Activated gamma-delta T cell treated with anti-CD3 and anti-CD28 coated beads, Interleukin-2, amount 50 U/mL, for 16 hours (primary cell): ENCODE results near the gene FBXO11.
A peak's percentile ranks its signal among the peaks of the same experiment; 100 is the strongest.
"Not testable (repeated sequence)": the region's sequence is repeated elsewhere in the genome, so short reads cannot be mapped to it uniquely, and the experiment has no call there.

Source experiments
- DNase-seq: peaks from one replicate; pipeline ENCODE4 v3.0.0-alpha.2; 2020; ENCODE audit warnings: low read depth

Gene FBXO11

DNA sequence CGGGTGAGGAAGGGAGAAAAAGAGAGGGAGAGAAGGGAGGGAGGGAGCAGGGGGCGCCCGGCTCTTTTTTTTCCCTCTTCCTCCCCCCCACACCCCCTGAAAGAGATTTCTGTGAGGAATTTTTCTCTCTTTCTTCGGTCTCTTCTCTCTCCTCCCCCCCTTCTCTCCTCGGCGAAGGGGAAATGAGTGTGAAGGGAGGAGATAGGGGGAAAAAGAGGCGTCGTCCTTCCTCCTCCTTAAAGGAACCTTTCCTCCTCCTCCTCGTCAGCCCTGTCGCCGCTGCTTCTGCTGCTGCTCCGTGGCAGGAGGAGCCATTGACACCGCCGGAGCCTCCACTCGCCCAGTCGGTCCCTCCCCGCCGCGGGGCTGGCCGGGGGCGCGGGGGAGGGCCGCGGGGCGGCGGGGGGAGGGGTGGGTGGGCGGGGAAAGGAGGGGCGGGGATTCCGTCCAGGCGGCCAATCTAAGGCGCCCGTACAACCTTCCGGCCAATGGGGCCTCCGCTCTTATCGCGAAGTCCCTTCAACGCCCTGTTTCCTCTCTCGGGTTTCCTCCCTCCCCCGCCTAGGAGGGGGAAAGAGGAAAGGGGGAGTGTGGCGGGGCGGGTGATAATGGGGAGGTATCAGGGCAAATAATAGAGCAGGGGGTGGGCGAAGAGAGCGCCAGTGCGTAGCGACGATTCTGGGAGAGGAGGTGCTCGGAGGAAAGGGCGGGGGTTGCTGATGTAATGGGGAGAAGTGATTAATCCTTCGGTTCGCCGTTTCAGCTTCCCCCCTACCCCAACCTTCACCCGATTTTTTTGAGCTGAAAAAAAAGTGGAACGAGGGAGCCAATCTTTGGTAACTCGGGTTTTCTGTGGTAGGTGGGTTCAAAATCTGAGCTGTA lies at the start of gene FBXO11:
Gene FBXO11, minus strand, starts transcription at position 342 of the 882 bp plus-strand sequence. CDS start 778 bp downstream, outside the sequence.
- DNase-seq = peak; percentile 94

DNA sequence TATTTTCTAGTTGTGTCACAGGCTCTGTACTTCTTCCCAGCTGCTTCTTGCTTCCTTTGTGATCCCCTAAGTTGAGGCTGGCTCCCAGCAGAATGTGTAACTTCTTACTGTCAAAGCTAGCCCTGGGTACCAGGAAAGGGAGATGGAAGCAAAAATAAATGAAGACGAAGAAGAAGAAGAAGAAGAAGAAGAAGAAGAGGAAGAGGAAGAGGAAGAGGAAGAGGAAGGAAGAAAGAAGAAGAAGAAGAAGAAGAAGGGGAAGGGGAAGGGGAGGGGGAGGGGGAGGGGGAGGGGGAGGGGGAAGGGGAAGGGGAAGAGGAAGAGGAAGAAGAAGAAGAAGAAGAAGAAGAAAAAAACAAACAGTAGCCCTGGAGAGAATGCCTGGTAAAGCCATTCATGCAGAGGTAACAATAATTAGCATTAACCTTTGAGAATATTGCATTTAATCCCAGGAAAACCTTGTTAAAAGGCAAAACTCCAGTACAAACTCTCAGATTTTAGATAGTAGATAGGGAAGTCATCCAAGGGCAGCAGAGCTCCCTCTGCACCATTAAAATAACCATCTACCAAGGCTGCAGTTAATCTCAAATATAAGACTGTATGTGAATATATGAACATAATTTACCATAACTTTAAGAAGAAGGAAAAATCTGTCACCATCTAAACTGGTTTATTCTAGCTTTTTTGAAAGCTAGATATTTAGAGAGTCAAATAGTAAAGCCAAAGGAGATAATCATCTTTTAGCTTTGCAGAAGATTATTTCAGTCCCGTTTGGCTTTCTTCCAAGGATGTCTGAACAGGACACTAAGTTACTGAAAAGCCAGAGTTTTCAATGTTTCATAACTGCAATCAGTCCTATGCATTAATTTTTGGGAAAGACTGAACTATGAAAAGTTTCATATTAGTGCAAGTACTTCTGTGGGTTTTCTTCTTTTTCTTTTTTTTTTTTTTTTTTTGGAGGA lies 44.3 kb upstream of the FBXO11 start:
- DNase-seq = no peak

DNA sequence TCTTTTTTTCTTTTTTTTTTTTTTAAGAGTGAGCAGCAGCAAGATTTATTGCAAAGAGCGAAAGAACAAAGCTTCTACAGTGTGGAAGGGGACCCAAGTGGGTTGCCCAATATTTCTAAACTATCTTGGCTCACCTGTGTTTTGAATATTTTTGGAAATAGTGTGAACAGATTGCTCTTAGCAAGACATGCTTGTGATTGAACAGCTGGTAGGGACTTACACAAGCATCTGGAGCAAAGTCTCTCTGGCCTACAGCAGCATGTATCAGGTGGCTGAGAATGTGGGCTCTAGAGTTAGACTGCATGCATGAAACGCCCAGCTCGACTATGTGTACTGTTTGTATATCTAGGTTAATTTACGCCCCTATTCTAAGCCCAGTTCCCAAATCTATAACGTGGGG lies 40.3 kb upstream of the FBXO11 start:
- DNase-seq = no peak

DNA sequence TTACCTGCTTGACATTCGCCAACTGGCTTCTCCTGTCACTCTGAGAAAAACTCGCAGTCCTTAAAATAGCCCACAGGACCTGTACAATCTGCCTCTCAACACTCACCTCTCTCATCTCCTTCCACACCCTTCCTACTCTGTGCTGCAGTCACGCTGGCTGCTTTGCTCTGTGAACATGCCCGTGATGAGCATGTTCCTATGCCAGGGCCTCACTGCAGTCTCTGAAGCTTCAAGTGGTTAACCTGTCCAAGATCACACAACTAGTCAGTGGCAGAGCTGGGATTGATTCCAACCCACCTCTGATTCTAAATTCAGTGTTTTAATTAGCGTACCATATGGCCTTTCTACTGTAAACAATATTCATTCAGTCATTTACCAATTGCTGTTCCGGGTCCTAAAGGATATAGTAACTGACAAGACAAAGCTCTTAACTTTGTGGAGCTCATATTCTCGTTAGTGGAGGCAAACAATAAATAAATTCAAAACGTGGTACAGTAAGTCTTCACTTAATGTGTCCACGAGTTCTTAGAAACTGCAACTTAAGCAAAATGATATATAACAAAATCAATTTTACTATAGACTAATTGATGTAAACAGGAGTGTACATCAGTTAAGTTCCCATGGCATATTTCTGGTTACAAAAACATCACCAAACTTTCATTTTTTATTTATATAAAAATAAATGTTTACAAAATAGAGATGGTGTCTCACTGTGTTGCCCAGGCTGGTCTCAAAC lies 38.9 kb upstream of the FBXO11 start:
- no peak for DNase-seq

DNA sequence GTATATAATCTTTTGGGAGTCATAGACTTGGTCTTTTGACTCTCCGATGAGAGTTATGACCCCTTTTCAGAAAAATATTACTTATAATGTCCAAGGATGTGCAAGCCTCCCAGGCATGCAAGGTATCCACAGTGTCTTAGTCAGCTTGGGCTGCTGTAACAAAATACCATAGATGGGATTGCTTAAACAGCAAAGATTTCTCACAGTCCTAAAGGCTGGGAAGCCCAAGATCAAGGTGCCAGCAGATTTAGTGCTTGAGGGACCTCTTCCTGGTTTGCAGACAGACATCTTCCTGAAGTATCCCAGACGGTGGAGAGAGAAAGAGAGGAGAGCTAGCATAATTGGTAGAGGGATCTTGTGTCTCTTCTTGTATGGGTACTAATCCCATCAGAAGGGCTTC lies 35.6 kb upstream of the FBXO11 start:
- no peak for DNase-seq

DNA sequence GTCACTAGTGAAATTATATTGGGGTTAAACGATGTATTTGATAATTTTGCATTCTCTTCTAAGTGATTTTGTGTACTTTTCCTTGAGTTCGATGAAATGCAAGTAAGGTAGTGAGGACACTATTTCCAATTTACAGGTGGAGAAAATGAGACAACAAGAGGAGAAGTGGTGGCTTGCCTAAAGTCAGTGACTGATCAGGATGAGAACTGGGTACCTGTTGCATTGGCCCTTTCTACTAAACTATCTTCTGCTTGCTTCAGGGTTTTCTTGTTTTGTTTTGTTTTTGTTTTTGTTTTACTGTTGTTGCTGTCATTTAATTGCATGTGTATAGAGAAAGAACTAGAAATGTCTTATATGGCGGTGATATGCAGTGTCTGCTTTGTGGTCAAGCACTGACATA lies 31.4 kb upstream of the FBXO11 start:
- DNase-seq = no peak

DNA sequence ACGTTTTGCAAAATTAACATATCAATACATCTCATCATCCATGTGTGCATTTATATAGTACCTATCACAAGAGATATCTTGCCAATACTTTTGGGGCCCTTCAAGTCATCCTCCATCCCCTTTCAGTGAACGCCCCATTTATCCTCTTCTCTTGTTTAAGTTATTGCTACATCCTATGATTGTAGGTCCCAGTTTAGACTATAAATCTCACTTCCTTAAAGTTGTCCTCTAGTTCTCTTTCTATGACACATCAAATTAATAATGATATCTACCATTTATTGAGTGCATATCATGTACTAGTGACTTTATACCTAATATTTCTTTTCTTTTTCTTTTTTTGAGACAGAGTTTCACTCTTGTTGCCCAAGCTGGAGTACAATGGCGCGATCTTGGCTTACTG lies 28.8 kb upstream of the FBXO11 start:
- DNase-seq = no peak

DNA sequence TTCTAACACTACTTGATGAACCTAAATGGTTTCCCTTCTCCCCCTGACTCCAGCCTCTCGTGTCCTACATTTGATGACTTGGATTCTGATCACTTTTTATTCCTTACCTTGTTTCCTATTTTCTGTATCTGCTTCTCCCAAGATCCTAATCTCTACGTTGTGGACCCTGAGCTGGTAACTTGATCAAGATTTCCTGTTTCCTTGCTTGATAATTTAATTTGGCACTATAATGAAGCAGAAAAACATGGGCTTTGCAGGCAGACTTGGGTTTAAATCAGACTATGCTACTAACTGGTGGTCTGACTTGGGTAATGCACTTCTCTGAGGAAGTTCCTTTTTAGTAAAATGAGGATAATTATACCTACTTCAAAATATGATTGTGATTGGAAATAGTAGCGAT lies 11.7 kb upstream of the FBXO11 start:
- no peak for DNase-seq

DNA sequence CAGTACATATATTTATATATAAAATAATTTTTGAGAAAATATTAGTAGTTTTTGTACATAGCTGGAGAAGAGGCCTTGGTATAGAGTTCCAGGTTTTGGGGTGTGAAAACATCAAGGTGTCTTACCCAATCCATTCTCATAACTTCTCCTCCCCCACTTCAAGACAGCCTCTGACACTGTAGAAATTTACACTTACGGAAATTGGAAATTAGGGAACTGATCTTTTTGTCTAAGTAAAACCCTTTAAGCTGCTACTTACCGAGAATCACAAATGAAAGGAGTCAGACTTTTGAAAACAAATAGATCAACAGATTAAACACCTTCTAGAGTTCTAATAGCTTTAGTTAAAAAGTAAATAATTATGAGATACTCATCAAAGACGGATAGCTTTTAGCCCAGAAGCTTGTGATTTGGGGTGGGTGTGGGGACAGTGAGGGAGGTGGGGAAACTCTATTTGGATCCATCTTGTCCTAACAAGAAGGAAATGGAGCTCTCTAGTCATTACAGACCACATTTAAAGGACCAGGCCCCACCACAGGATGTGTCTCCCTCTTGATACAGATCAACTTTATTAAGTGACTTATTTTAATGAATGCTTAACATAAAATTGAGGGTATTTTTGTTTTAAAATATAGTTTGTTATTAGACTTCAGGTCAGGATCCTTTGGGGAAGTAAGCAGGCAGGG lies 11.1 kb upstream of the FBXO11 start:
- DNase-seq = no peak

DNA sequence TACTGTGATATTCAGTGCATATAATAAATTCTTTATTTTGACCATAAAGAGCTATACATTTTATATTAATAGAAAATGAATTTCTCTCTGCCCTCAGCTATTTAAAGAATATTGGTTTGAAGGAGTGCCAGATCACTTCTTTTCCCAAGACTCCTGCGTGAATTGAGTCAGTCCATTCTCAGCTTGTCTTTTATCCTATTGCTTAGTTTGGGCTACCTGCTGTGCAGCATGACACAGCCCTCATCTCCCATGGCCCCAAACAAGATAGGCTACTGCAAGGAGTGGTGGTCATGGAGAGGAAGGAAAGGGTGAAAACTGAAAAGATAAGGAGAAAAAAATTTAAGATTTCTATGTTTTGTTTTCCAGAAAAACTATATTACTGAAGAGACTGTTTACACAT lies 10.1 kb upstream of the FBXO11 start:
- DNase-seq = no peak

DNA sequence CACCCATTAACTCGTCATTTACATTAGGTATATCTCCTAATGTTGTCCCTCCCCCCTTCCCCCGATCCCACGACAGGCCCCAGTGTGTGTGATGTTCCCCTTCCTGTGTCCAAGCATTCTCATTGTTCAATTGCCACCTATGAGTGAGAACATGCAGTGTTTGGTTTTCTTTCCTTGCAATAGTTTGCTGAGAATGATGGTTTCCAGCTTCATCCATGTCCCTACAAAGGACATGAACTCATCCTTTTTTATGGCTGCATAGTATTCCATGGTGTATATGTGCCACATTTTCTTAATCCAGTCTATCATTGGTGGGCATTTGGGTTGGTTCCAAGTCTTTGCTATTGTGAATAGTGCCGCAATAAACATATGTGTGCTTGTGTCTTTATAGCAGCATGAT lies 4.4 kb upstream of the FBXO11 start:
- DNase-seq = not testable (repeated sequence)

DNA sequence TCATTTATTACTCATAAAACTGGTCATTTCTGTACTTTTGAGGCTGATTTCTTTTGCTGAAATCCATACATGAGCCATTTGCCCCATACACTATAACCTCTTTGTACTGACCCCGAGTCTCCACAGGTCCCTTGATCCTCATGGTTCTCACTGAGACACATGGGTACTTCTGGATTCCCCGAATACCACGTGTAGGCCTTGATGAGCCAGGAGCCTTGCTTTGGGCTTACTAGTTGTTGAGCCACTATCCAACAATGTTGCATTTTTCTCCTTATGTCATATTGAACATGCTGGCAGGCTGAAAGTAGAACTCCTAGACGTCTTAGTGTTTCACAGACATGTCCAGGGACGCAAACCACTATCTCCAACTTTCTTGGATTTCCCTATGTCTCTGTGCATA lies 2.4 kb upstream of the FBXO11 start:
- DNase-seq = no peak

DNA sequence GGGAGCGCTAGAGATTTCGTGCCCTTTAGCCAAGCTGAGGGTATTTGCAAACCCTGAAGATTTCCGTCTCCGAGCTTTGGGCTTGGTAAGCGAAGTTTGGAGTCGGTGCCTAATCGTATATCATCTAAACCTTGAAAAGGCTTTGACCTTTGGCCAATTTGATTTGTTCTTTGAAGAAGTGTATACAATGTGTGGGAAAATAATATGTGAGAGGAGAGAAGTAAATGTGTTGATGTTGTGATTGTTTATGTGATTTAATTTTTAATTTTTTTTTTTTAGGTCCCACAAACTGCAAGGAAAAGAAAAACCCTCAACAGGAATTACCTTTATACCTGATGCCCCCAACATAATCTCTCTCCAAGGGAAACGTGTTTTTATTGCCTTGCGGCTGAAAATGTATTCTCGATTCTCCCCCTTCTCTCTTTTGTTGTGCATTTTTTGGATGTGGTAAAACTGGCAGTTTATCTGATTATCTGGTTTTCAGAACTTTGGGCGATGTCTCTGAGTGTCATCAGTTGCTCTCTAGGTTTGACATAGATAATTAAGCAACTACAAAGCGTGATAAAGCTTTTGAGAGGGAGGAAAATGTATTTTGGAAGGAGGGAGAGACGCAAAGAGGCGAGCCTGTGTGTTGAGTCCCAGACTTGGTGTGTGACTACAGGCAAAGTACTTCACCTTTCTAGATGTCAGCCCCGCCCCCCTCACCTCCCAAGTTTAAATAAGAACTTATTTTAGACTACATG lies 912 bp upstream of the FBXO11 start:
- DNase-seq = no peak

DNA sequence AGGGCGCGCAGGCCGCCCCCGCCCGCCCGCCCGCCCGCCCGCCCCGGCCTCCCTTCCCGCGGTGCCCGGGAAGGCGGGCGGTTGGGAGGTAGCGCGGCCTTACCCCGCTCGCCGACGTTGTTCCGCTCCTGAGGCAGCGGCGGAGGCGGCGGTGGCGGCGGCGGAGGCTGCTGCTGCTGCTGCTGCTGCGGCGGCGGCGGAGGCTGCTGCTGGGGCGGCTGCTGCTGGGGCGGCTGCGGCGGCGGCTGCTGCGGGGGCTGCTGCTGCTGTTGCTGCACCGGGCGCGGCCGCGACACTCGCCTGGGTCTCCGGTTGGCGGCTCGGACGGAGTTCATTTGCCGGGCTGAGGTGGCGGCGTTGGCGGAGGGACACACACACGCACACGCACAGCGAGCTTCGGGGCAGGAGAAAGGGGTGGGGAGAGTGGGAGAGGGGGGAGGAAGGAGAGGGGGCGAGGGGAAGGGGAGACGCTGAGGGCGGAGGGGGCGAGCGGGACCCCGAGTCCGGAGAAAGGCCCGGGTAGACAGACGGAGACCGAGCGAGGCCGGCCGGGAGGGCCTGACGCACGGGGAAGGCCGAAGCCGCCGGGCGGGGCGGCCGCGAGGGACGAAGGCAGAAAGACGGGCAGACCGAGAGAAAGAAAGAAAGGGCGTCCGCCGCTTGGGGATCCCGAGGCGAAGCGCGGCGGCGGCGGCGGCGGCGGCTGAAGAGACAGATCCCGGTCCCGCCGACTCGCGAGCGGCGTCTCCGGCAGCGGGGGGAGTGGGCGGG lies 727 bp downstream of the FBXO11 start:
- peak; percentile 39 for DNase-seq

DNA sequence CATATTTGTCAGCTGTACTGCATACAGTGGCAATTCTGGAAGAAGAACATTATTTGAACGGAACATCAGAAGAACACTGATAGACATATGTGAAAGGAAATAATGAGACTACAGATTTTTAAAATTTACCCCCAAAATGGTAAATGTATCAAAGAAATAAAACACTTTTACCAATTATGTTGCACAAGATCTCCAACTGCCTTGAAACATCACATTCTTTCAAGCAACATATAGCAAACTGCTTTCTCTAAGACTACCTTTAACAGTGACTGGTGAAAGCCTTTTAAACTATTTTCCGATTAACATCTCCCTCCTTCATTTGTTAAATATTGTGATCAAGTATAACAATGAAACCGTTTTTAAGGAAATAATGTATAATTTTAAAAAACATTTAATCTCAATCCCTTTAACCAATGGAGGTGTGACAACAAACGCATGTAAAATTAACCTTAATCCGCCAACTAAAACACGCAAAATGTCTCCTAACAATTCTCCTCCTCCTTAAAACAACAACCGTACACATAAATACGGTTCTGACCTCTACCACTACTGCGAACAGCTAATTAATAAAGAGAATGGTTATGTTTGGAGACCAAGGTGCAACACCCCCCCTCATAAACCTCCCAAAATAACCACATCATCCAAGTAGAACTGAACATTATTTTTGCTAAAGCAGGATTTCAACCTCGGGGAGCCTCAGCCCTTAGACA lies 2.4 kb downstream of the FBXO11 start:
- no peak for DNase-seq

DNA sequence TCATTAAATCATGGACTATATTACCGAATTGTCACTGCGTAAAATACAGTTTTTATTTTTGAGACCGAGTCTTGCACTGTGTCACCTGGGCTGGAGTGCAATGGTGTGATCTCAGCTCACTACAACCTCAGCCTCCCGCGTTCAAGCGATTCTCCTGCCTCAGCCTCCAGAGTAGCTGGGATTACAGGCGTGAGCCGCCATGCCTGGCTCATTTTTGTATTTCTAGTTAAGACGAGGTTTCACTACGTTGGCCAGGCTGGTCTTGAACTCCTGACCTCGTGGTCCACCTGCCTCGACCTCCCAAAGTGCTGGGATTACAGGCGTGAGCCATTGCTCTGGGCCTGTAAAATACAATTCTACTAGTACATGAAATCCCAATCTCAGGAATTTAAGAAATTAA lies 4.4 kb downstream of the FBXO11 start:
- not testable (repeated sequence) for DNase-seq

DNA sequence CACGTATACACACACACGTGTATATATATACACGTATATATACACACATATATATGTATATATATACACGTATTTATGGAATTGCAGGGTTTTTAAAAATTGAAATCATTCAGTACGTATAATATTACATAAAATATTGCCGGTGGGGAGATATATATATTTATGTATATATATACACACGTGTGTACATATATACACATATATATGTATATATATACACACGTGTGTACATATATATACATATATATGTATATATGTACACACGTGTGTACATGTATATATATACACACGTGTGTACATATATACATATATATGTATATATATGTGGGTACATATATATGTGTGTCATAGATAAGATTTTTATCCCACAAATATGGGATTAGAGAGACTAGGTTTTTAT lies 5.4 kb downstream of the FBXO11 start:
- no peak for DNase-seq

DNA sequence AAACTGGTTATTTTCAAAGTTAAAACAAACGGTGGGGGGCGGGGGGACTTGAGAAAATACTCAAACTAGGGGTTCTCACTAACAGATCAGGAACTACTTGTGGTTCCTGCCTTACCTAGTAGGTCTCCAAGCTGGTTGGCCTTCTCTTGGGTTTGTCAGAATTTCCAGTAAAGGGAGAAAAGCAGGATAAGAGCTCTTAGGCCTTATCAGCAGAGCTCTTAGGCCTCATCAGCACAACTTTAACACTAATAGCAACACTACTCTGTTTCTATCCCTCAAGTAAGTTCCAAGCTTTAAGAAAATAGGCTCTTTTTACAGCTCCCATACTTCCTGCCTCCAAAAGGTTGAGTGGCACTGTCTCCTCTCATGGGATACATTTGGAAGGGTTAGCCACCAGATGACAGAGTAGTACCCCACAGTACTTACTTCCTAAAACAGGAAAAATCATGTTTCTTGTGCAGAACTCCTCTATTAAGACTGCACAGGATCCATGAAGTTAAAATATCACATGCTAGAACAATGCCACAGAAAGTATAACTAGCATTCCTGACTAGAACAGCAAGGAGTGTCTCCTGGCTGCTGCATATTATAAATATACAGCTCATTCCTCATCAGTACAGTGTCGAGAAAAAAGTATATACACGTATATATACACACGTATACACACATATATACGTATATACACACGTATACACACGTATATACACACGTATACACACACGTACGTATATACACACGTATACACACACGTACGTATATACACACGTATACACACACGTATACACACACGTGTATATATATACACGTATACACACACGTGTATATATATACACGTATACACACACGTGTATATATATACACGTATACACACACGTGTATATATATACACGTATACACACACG lies 6.1 kb downstream of the FBXO11 start:
- no peak for DNase-seq
